Measurements from ENCODE around the gene SPPL3.

SPPL3 gene

GRCh38 chr12:120761519-120761934 is 142.6 kb downstream of the SPPL3 start:
- H3K9me3 Mint-ChIP-seq: no peaks in the 10 kb centered on the region
- peaks cover 10% of the 10 kb centered on the region for H3K36me3 Mint-ChIP-seq (ENCODE audit: low read depth)
- no peaks in the 10 kb centered on the region for H3K4me1 Mint-ChIP-seq
- no peaks in the 10 kb centered on the region for H3K27me3 Mint-ChIP-seq
- ATAC-seq: no peak
- no peak overlapping the region for H3K4me3 Mint-ChIP-seq
- no peak for DNase-seq
- H3K27ac Mint-ChIP-seq: no peak overlapping the region

- ATAC-seq (peak; percentile 36), DNase-seq (no peak)
- H3K4me1 Mint-ChIP-seq: peaks cover under 1% of the 10 kb centered on the region
- no peak overlapping the region for H3K4me3 Mint-ChIP-seq
- H3K9me3 Mint-ChIP-seq: no peaks in the 10 kb centered on the region
- H3K36me3 Mint-ChIP-seq (ENCODE audit: low read depth): peaks cover 10% of the 10 kb centered on the region
- no peak overlapping the region for H3K27ac Mint-ChIP-seq
- no peaks in the 10 kb centered on the region for H3K27me3 Mint-ChIP-seq
Observed at GRCh38 chr12:120760349-120761254, 143.6 kb downstream of the SPPL3 start.

GRCh38 chr12:120759591-120760348 is 144.4 kb downstream of the SPPL3 start:
- DNase-seq (no peak), ATAC-seq (no peak)
- Mint-ChIP-seq H3K27me3 (no peaks in the 10 kb centered on the region), H3K27ac (no peak overlapping the region), H3K4me1 (peaks cover 5% of the 10 kb centered on the region), H3K9me3 (no peaks in the 10 kb centered on the region), H3K4me3 (no peak overlapping the region), H3K36me3 (ENCODE audit: low read depth) (peaks cover 10% of the 10 kb centered on the region)

GRCh38 chr12:120758798-120759590 is 145.2 kb downstream of the SPPL3 start:
- DNase-seq (no peak), ATAC-seq (no peak)
- Mint-ChIP-seq H3K4me3 (no peak overlapping the region), H3K36me3 (ENCODE audit: low read depth) (peaks cover 6% of the 10 kb centered on the region), H3K27me3 (no peaks in the 10 kb centered on the region), H3K27ac (no peak overlapping the region), H3K4me1 (peaks cover 5% of the 10 kb centered on the region), H3K9me3 (no peaks in the 10 kb centered on the region)

- Mint-ChIP-seq H3K36me3 (ENCODE audit: low read depth) (peaks cover 4% of the 10 kb centered on the region), H3K4me1 (peaks cover 5% of the 10 kb centered on the region), H3K9me3 (peaks cover 4% of the 10 kb centered on the region), H3K27me3 (peaks cover 2% of the 10 kb centered on the region), H3K27ac (no peak overlapping the region), H3K4me3 (no peak overlapping the region)
- ATAC-seq (no peak), DNase-seq (no peak)
Observed at GRCh38 chr12:120757949-120758348, 146.2 kb downstream of the SPPL3 start.

GRCh38 chr12:120757226-120757742 is 146.9 kb downstream of the SPPL3 start:
- Mint-ChIP-seq H3K27me3 (peaks cover 4% of the 10 kb centered on the region), H3K36me3 (ENCODE audit: low read depth) (peaks cover 3% of the 10 kb centered on the region), H3K4me1 (peaks cover 5% of the 10 kb centered on the region), H3K9me3 (peaks cover 4% of the 10 kb centered on the region), H3K27ac (no peak overlapping the region), H3K4me3 (no peak overlapping the region)
- ATAC-seq (no peak), DNase-seq (no peak)

GRCh38 chr12:120755269-120755668 is 148.9 kb downstream of the SPPL3 start:
- H3K4me3 Mint-ChIP-seq: no peak overlapping the region

GRCh38 chr12:120754792-120755191 is 149.4 kb downstream of the SPPL3 start:
- Mint-ChIP-seq H3K36me3 (ENCODE audit: low read depth) (no peaks in the 10 kb centered on the region), H3K9me3 (peaks cover 4% of the 10 kb centered on the region), H3K4me3 (no peak overlapping the region), H3K4me1 (peaks cover 5% of the 10 kb centered on the region), H3K27ac (no peak overlapping the region), H3K27me3 (peaks cover 5% of the 10 kb centered on the region)
- DNase-seq (no peak), ATAC-seq (no peak)

More at GRCh38 chr12:120755269-120755668, 148.9 kb downstream of the SPPL3 start:
- no peak for ATAC-seq
- no peak for DNase-seq
- Mint-ChIP-seq H3K4me1 (peaks cover 5% of the 10 kb centered on the region), H3K27me3 (peaks cover 5% of the 10 kb centered on the region), H3K27ac (no peak overlapping the region), H3K9me3 (peaks cover 4% of the 10 kb centered on the region), H3K36me3 (ENCODE audit: low read depth) (no peaks in the 10 kb centered on the region)

GRCh38 chr12:120751389-120751788 is 152.8 kb downstream of the SPPL3 start:
- Mint-ChIP-seq H3K9me3 (peaks cover 4% of the 10 kb centered on the region), H3K27ac (no peak overlapping the region), H3K4me1 (peaks cover 5% of the 10 kb centered on the region), H3K4me3 (no peak overlapping the region), H3K36me3 (ENCODE audit: low read depth) (no peaks in the 10 kb centered on the region), H3K27me3 (peaks cover 5% of the 10 kb centered on the region)
- DNase-seq (no peak), ATAC-seq (no peak)

GRCh38 chr12:120750806-120751205 is 153.4 kb downstream of the SPPL3 start:
- DNase-seq (no peak), ATAC-seq (no peak)
- Mint-ChIP-seq H3K27me3 (peaks cover 5% of the 10 kb centered on the region), H3K36me3 (ENCODE audit: low read depth) (no peaks in the 10 kb centered on the region), H3K4me1 (peaks cover 5% of the 10 kb centered on the region), H3K27ac (no peak overlapping the region), H3K4me3 (no peak overlapping the region), H3K9me3 (peaks cover 4% of the 10 kb centered on the region)

- H3K27me3 Mint-ChIP-seq: peaks cover 5% of the 10 kb centered on the region
- no peaks in the 10 kb centered on the region for H3K36me3 Mint-ChIP-seq (ENCODE audit: low read depth)
- H3K4me1 Mint-ChIP-seq: no peaks in the 10 kb centered on the region
- no peak overlapping the region for H3K4me3 Mint-ChIP-seq
- DNase-seq: no peak
- H3K27ac Mint-ChIP-seq: no peak overlapping the region
- ATAC-seq: no peak
- peaks cover 4% of the 10 kb centered on the region for H3K9me3 Mint-ChIP-seq
Observed at GRCh38 chr12:120749256-120749655, 154.9 kb downstream of the SPPL3 start.

GRCh38 chr12:120748242-120748641 is 155.9 kb downstream of the SPPL3 start:
- H3K27ac Mint-ChIP-seq: no peak overlapping the region
- no peaks in the 10 kb centered on the region for H3K36me3 Mint-ChIP-seq (ENCODE audit: low read depth)
- H3K27me3 Mint-ChIP-seq: peaks cover 3% of the 10 kb centered on the region
- H3K4me3 Mint-ChIP-seq: no peak overlapping the region
- DNase-seq (no peak), ATAC-seq (no peak)
- no peaks in the 10 kb centered on the region for H3K9me3 Mint-ChIP-seq
- H3K4me1 Mint-ChIP-seq: no peaks in the 10 kb centered on the region

- no peaks in the 10 kb centered on the region for H3K27me3 Mint-ChIP-seq
- H3K36me3 Mint-ChIP-seq (ENCODE audit: low read depth): no peaks in the 10 kb centered on the region
- no peak overlapping the region for H3K27ac Mint-ChIP-seq
- no peak overlapping the region for H3K4me3 Mint-ChIP-seq
- no peaks in the 10 kb centered on the region for H3K4me1 Mint-ChIP-seq
- no peak for ATAC-seq
- no peaks in the 10 kb centered on the region for H3K9me3 Mint-ChIP-seq
- DNase-seq: no peak
Observed at GRCh38 chr12:120744922-120745493, 159.2 kb downstream of the SPPL3 start.
